H9 (cell line): ENCODE measurements around the gene STAG2. TPM values are rescaled to one million over a fixed set of nuclear protein-coding genes. Genes with fewer than 3 reads are reported as not detected.

Source experiments
- DNase-seq: peaks from one replicate; pipeline ENCODE4 v3.0.0-alpha.2; 2017
- H2AFZ ChIP-seq: one replicate; pipeline ENCODE4 v1.6.1; 2013; ENCODE audit warnings: mild to moderate bottlenecking, low read length, control low read depth, moderate library complexity
- H2AK5ac ChIP-seq: 2 replicates; pipeline ENCODE4 v1.6.1; 2013; ENCODE audit warnings: low read length, control low read depth, mixed read lengths; ENCODE audit not compliant: insufficient read length
- H2BK120ac ChIP-seq: one replicate; pipeline ENCODE4 v1.6.1; 2013; ENCODE audit warnings: low read depth, mild to moderate bottlenecking, low read length, control low read depth, inconsistent platforms; ENCODE audit not compliant: poor library complexity, severe bottlenecking
- H2BK12ac ChIP-seq: 2 replicates; pipeline ENCODE4 v1.6.1; 2013; ENCODE audit warnings: low read length, control low read depth, mixed read lengths, low read depth; ENCODE audit not compliant: insufficient read length
- H2BK15ac ChIP-seq: 2 replicates; pipeline ENCODE4 v1.6.1; 2013; ENCODE audit warnings: low read depth, low read length, control low read depth
- H2BK20ac ChIP-seq: one replicate; pipeline ENCODE4 v1.6.1; 2013; ENCODE audit warnings: low read depth, mild to moderate bottlenecking, low read length, control low read depth, inconsistent platforms; ENCODE audit not compliant: poor library complexity, severe bottlenecking
- H2BK5ac ChIP-seq: 2 replicates; pipeline ENCODE4 v1.6.1; 2013; ENCODE audit warnings: low read length, control low read depth, mixed read lengths; ENCODE audit not compliant: insufficient read length
- H3K14ac ChIP-seq: 2 replicates; pipeline ENCODE4 v1.6.1; 2013; ENCODE audit warnings: low read length, control low read depth; ENCODE audit not compliant: insufficient read depth
- H3K18ac ChIP-seq: 2 replicates; pipeline ENCODE4 v1.6.1; 2013; ENCODE audit warnings: low read depth, mild to moderate bottlenecking, mixed read lengths, low read length, control low read depth; ENCODE audit not compliant: insufficient read length
- H3K23ac ChIP-seq: 2 replicates; pipeline ENCODE4 v1.6.1; 2013; ENCODE audit warnings: low read length, control low read depth, mixed read lengths, low read depth; ENCODE audit not compliant: insufficient read length
- H3K23me2 ChIP-seq: 2 replicates; pipeline ENCODE4 v1.6.1; 2013; ENCODE audit warnings: low read depth, mild to moderate bottlenecking, mixed read lengths, low read length, control low read depth; ENCODE audit not compliant: insufficient read length, poor library complexity, severe bottlenecking
- H3K27ac ChIP-seq: 2 replicates; pipeline ENCODE4 v1.5.1; 2013; ENCODE audit warnings: low read length, control low read depth, mixed read lengths, low read depth; ENCODE audit not compliant: insufficient read length
- H3K27me3 ChIP-seq: 2 replicates; pipeline ENCODE4 v1.6.1; 2013; ENCODE audit warnings: low read length, control low read depth, inconsistent platforms; ENCODE audit not compliant: insufficient read depth
- H3K4ac ChIP-seq: 2 replicates; pipeline ENCODE4 v1.6.1; 2013; ENCODE audit warnings: low read depth, mild to moderate bottlenecking, control low read depth, inconsistent platforms, low read length, moderate library complexity
- H3K4me1 ChIP-seq: 2 replicates; pipeline ENCODE4 v1.6.1; 2013; ENCODE audit warnings: low read length, control low read depth, inconsistent platforms; ENCODE audit not compliant: insufficient read depth
- H3K4me2 ChIP-seq: 2 replicates; pipeline ENCODE4 v1.6.1; 2013; ENCODE audit warnings: low read length, control low read depth, mixed read lengths; ENCODE audit not compliant: insufficient read length, insufficient read depth
- H3K56ac ChIP-seq: 2 replicates; pipeline ENCODE4 v1.6.1; 2013; ENCODE audit warnings: low read depth, mild to moderate bottlenecking, mixed read lengths, low read length, control low read depth; ENCODE audit not compliant: insufficient read length
- H3K79me1 ChIP-seq: 2 replicates; pipeline ENCODE4 v1.6.1; 2013; ENCODE audit warnings: low read depth, mild to moderate bottlenecking, moderate library complexity, low read length, control low read depth, inconsistent platforms; ENCODE audit not compliant: insufficient read depth, poor library complexity, severe bottlenecking
- H3K79me2 ChIP-seq: 2 replicates; pipeline ENCODE4 v1.6.1; 2013; ENCODE audit warnings: low read length, control low read depth, inconsistent platforms; ENCODE audit not compliant: insufficient read depth
- H3K9ac ChIP-seq: 2 replicates; pipeline ENCODE4 v1.6.1; 2013; ENCODE audit warnings: low read length, control low read depth, mixed read lengths; ENCODE audit not compliant: insufficient read length; ENCODE audit errors: extremely low read depth
- H3K9me3 ChIP-seq: one replicate; pipeline ENCODE4 v1.6.1; 2013; ENCODE audit warnings: low read depth, low read length, inconsistent platforms; ENCODE audit not compliant: control insufficient read depth
- H3T11ph ChIP-seq: one replicate; pipeline ENCODE4 v1.6.1; 2013; ENCODE audit warnings: mild to moderate bottlenecking, low read length, control low read depth, inconsistent platforms
- H4K20me1 ChIP-seq: one replicate; pipeline ENCODE4 v1.6.1; 2013; ENCODE audit not compliant: control insufficient read depth, insufficient read length, insufficient read depth
- H4K5ac ChIP-seq: 2 replicates; pipeline ENCODE4 v1.6.1; 2013; ENCODE audit warnings: low read depth, mild to moderate bottlenecking, mixed read lengths, low read length, control low read depth; ENCODE audit not compliant: insufficient read length
- H4K8ac ChIP-seq: replicated peaks from 2 replicates; pipeline ENCODE4 v1.6.1; 2013; ENCODE audit warnings: low read length, control low read depth, mixed read lengths, low read depth; ENCODE audit not compliant: insufficient read length
- H4K91ac ChIP-seq: 2 replicates; pipeline ENCODE4 v1.6.1; 2013; ENCODE audit warnings: low read depth, mild to moderate bottlenecking, moderate library complexity, mixed read lengths, low read length, control low read depth; ENCODE audit not compliant: insufficient read length
- H3K27ac Mint-ChIP-seq, 3 experiments: 2 replicates in 2 of 3; 3 replicates in 1 of 3; pipeline ENCODE4 v1.8.0; 2020 to 2021; ENCODE audit warnings: mixed read lengths in 3 of 3, mild to moderate bottlenecking in 1 of 3, moderate library complexity in 1 of 3
- H3K27me3 Mint-ChIP-seq: 2 replicates; pipeline ENCODE4 v1.8.0; 2021; ENCODE audit warnings: low read depth, mild to moderate bottlenecking, moderate library complexity, mixed read lengths
- H3K36me3 Mint-ChIP-seq, 3 experiments: 2 replicates in 2 of 3; 3 replicates in 1 of 3; pipeline ENCODE4 v1.8.0; 2020 to 2021; ENCODE audit warnings: low read depth in 3 of 3, mixed read lengths in 3 of 3; ENCODE audit not compliant: insufficient read depth in 1 of 3
- H3K4me1 Mint-ChIP-seq, 2 experiments: 2 replicates each; pipeline ENCODE4 v1.8.0; 2020; ENCODE audit warnings: mixed read lengths in 2 of 2
- H3K4me3 Mint-ChIP-seq, 2 experiments: 2 replicates in 1 of 2; 3 replicates in 1 of 2; pipeline ENCODE4 v1.8.0; 2020 to 2021; ENCODE audit warnings: mild to moderate bottlenecking in 2 of 2, mixed read lengths in 2 of 2, moderate library complexity in 1 of 2
- H3K9me3 Mint-ChIP-seq, 2 experiments: 2 replicates in 1 of 2; 3 replicates in 1 of 2; pipeline ENCODE4 v1.8.0; 2020; ENCODE audit warnings: mild to moderate bottlenecking in 2 of 2, mixed read lengths in 2 of 2, moderate library complexity in 1 of 2
- CTCF ChIP-seq: fragments of 200-600 bp; sonication (generic); conservative IDR thresholded peaks from 3 replicates; pipeline ENCODE4 v1.8.0; 2021; ENCODE audit warnings: antibody characterized with exemption, mild to moderate bottlenecking
- WGBS: extraction: QIAGEN DNeasy Blood & Tissue Kit; methylation state at CpG from one replicate; pipeline ENCODE4 v1.1.7; 2013; ENCODE audit warnings: missing lambda C conversion rate, low lambda C conversion rate, mixed read lengths; ENCODE audit not compliant: insufficient read length; ENCODE audit errors: extremely low coverage; 5-methylcytosine and 5-hydroxymethylcytosine counted together
- total RNA-seq: library from RNA; stranded (reverse); gene quantifications from 2 replicates; pipeline ENCODE4 v1.2.1, GENCODE V29; 2021

STAG2 gene
- total RNA-seq, 1 experiment from 2014 or later, result 81.6 TPM

- no peak overlapping the region for H2AK5ac ChIP-seq
- no peak overlapping the region for H3T11ph ChIP-seq
- no peak overlapping the region for H2BK12ac ChIP-seq
- H3K4me1 ChIP-seq, result no peaks in the 10 kb centered on the region
- no peak for TF ChIP-seq CTCF
- no peaks in the 10 kb centered on the region for H3K23me2 ChIP-seq
- no peak overlapping the region for H2AFZ ChIP-seq
- no peak overlapping the region for H4K5ac ChIP-seq
- no peak overlapping the region for H4K91ac ChIP-seq
- H2BK5ac ChIP-seq, result no peak overlapping the region
- H2BK20ac ChIP-seq, result no peak overlapping the region
- H3K14ac ChIP-seq, result no peak overlapping the region
- Mint-ChIP-seq H3K27ac (no peak overlapping the region), H3K4me3 (no peak overlapping the region), H3K27me3 (no peaks in the 10 kb centered on the region; the same call in 1 of the 2 replicates), H3K36me3 (peaks cover 3 to 7% (median 5%) of the 10 kb centered on the region in 3 experiments; a peak in 5 of 7 replicates), H3K4me1 (peaks cover 0 to 4% of the 10 kb centered on the region in 2 experiments; a peak in 1 of 4 replicates), H3K9me3 (peaks cover 25 to 72% of the 10 kb centered on the region in 2 experiments)
- no peak for DNase-seq
- no peak overlapping the region for H2BK15ac ChIP-seq
- H3K56ac ChIP-seq, result no peak overlapping the region
- no peak overlapping the region for H2BK120ac ChIP-seq
- no peak overlapping the region for H3K4ac ChIP-seq
- H3K79me1 ChIP-seq, result no peaks in the 10 kb centered on the region
- H3K18ac ChIP-seq, result no peak overlapping the region
- no peak overlapping the region for H3K27ac ChIP-seq
- H3K4me2 ChIP-seq, result no peak overlapping the region
- H4K20me1 ChIP-seq, result no peaks in the 10 kb centered on the region
- no peaks in the 10 kb centered on the region for H3K27me3 ChIP-seq
- no peak overlapping the region for H4K8ac ChIP-seq
- no peak overlapping the region for H3K9ac ChIP-seq
- WGBS, result no CpG with 5 or more reads among the region's 3 CpGs
- H3K23ac ChIP-seq, result no peak overlapping the region
- H3K9me3 ChIP-seq, result peaks cover 6% of the 10 kb centered on the region
- no peaks in the 10 kb centered on the region for H3K79me2 ChIP-seq
Observed at GRCh38 chrX:124125471-124125870, 164.0 kb downstream of the STAG2 start.
